ENCODE data around the gene DSCAML1.

DSCAML1 gene

DNA sequence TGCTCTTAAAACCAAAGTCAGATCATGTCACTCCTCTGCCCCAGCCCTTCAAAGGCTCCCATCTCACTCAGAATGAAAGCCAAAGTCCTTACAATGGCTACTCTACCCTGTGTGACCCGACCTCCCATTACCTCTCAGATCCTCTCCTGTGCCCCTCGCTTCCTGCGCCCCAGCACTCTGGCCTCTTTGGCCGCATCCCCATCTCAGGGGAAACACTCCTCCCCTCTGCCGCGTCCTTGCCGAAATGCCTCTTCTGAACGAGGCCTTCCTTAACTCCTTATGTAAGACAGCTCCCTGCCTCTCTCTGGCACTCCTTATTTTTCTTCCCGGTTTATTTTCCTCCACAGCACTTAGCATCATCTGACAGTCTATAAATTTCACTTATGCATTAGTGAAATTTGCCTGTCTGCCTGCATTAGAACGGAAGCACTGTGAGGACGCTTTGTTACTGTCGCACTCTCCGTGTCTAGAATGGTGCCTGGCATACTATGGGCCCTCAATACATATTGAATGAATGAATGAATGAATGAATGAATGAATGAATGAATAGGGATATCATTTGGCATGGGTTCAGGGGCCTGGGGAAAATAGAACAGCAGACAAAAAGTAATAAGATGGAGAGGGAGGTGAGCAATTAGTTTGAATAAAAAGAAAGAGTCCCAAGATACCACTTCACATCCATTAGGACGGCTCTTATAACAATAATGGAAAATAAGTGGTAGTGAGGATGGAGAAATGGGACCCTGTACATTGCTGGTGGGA lies 331.6 kb downstream of the DSCAML1 start:
- no peak for TF ChIP-seq TAF1 (IDR thresholded peaks at IDR 0.05; ENCODE audit: borderline replicate concordance, insufficient read depth, low read length)
- no peak for TF ChIP-seq POLR2AphosphoS5 (IDR thresholded peaks at IDR 0.05; ENCODE audit: low read depth, low read length)

DNA sequence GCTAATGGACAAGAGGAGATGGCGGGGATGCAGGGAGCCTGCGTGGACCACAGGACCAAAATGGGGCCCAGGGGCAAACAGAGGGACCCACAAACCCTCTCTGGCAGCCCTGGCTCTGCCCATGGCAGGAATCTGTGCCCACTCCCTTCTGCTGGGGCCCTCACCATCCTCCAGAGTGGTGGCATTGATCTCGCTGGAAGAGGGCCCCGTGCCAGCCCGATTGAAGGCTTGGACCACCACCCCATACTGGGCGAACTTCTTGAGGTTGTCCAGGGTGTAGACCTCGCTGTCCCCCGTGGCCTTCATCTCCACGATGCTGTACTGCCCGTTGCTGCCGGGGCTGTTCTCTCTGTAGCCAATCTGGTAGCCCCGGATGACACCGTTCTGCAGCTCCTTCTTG lies 332.2 kb downstream of the DSCAML1 start:
- no peak for TF ChIP-seq FOXP2 (optimal IDR thresholded peaks at IDR 0.05; ENCODE audit: borderline replicate concordance, extremely low read depth, extremely low read length, insufficient read depth)
- no peak for TF ChIP-seq TAF1 (IDR thresholded peaks at IDR 0.05; ENCODE audit: borderline replicate concordance, insufficient read depth, low read length)
- no peak for TF ChIP-seq SIN3A (IDR thresholded peaks at IDR 0.05; ENCODE audit: borderline replicate concordance, insufficient read depth, low read length)
- TF ChIP-seq, protein P1, sequence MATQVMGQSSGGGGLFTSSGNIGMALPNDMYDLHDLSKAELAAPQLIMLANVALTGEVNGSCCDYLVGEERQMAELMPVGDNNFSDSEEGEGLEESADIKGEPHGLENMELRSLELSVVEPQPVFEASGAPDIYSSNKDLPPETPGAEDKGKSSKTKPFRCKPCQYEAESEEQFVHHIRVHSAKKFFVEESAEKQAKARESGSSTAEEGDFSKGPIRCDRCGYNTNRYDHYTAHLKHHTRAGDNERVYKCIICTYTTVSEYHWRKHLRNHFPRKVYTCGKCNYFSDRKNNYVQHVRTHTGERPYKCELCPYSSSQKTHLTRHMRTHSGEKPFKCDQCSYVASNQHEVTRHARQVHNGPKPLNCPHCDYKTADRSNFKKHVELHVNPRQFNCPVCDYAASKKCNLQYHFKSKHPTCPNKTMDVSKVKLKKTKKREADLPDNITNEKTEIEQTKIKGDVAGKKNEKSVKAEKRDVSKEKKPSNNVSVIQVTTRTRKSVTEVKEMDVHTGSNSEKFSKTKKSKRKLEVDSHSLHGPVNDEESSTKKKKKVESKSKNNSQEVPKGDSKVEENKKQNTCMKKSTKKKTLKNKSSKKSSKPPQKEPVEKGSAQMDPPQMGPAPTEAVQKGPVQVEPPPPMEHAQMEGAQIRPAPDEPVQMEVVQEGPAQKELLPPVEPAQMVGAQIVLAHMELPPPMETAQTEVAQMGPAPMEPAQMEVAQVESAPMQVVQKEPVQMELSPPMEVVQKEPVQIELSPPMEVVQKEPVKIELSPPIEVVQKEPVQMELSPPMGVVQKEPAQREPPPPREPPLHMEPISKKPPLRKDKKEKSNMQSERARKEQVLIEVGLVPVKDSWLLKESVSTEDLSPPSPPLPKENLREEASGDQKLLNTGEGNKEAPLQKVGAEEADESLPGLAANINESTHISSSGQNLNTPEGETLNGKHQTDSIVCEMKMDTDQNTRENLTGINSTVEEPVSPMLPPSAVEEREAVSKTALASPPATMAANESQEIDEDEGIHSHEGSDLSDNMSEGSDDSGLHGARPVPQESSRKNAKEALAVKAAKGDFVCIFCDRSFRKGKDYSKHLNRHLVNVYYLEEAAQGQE (IDR thresholded peaks at IDR 0.05; ENCODE audit: insufficient read depth in 1 of 2, low read depth in 2 of 2, low read length in 2 of 2) = no peak
- no peak for TF ChIP-seq POLR2AphosphoS5 (IDR thresholded peaks at IDR 0.05; ENCODE audit: low read depth, low read length)

DNA sequence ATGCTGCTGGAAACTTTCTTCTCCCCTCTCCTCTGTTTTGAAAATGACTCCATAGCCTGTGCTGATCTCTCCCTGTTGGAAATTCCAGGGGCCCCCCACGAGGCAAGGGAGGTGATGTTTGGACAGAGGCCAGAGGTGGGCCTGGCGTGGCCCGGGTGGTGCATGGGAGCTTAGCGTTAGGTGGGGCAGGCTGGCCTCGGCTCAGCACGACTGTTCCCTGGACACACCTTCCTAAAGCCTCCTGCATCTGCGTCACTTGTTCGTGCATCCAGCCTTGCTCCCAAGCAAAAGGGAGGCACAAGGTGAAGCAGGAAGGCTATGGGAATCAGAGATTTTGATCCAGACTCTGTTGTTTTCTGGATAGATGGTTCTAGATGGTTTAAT lies 334.2 kb downstream of the DSCAML1 start:
- TF ChIP-seq POLR2AphosphoS5 (IDR thresholded peaks at IDR 0.05; ENCODE audit: low read depth, low read length) = no peak
- TF ChIP-seq TAF1 (IDR thresholded peaks at IDR 0.05; ENCODE audit: borderline replicate concordance, insufficient read depth, low read length) = no peak
- no peak for TF ChIP-seq SIN3A (IDR thresholded peaks at IDR 0.05; ENCODE audit: borderline replicate concordance, insufficient read depth, low read length)
- TF ChIP-seq FOXP2 (optimal IDR thresholded peaks at IDR 0.05; ENCODE audit: borderline replicate concordance, extremely low read depth, extremely low read length, insufficient read depth) = no peak
- TF ChIP-seq, protein P1 (IDR thresholded peaks at IDR 0.05; ENCODE audit: insufficient read depth in 1 of 2, low read depth in 2 of 2, low read length in 2 of 2) = no peak

DNA sequence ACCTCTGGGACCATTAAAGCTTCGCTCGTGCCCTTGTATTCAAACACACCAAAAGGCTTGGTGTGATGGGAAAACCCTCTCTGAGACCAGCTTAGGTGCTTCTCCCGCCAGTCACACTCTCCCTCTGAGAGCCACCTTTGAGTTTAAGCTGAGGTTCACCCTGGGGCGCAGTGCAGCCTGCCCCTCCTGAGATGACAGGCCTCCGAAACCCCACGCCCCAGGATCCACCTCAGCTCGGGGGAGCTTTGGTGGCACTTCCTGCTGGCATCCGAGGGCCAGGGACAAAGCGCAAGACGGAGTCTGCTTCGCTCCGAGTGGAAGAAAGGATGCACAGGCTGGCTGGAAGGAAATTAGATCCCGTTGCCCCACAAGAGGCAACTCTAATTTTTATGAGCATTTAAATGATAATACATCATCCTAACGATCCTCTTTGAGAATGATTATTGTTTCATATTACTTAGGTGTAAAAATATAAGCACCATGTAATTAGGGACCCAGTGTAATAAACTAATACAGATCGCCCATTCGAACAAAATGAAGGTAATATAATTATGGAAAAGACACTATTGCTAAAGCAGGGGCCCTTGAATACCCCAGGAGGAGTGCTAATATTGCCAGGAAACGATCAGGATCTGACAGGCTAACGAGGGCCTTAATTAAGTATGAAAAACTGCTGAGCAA lies 334.7 kb downstream of the DSCAML1 start:
- no peak for TF ChIP-seq SIN3A (IDR thresholded peaks at IDR 0.05; ENCODE audit: borderline replicate concordance, insufficient read depth, low read length)
- no peak for TF ChIP-seq TAF1 (IDR thresholded peaks at IDR 0.05; ENCODE audit: borderline replicate concordance, insufficient read depth, low read length)
- TF ChIP-seq FOXP2 (optimal IDR thresholded peaks at IDR 0.05; ENCODE audit: borderline replicate concordance, extremely low read depth, extremely low read length, insufficient read depth) = no peak

DNA sequence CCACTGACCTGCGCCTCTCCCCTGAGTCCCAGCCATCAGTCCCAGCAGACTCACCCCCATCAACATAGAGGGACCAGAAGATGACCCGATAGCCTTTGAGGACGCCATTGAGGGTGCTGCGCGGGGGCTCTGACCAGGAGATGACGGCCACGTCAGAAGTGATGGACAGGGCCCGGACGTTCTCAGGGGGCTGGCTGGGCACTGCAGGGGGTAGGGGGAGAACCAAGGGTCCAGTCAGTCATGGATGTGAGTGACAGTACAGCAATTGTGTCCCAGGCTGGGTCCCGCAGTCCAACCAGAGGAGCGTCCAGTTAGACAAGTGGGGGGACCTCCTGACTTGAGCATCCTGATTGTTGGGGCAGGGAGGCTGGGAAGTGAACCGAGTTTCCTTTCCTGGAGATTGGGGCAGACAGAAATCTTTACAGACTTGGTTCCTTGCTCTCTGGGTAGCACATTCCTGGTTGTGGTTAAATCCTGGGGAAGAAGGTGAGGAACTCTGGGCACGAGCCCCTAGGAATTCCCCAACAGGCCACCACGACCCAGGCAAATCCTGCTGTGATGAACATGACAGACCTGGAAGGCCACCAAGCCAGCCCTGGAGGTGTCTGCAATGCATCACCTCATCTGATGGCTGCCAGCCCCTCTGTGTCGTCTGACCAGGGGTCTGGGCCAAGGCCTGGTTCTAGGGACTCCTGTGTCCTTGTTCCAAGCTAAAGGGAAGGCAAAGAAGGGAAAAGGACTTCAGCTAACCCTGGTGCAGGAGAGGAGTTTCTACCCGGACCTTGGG lies 335.4 kb downstream of the DSCAML1 start:
- TF ChIP-seq FOXP2 (optimal IDR thresholded peaks at IDR 0.05; ENCODE audit: borderline replicate concordance, extremely low read depth, extremely low read length, insufficient read depth) = no peak
- TF ChIP-seq, protein P1 (IDR thresholded peaks at IDR 0.05; ENCODE audit: insufficient read depth in 1 of 2, low read depth in 2 of 2, low read length in 2 of 2) = no peak
- TF ChIP-seq TAF1 (IDR thresholded peaks at IDR 0.05; ENCODE audit: borderline replicate concordance, insufficient read depth, low read length) = no peak
- TF ChIP-seq SIN3A (IDR thresholded peaks at IDR 0.05; ENCODE audit: borderline replicate concordance, insufficient read depth, low read length) = no peak
- TF ChIP-seq POLR2AphosphoS5 (IDR thresholded peaks at IDR 0.05; ENCODE audit: low read depth, low read length) = no peak
